Dermis lymphatic vessel endothelial cell (primary cell): Measurements from ENCODE around the gene GPD1. TPM values are rescaled to one million over a fixed set of nuclear protein-coding genes. Genes with fewer than 3 reads are reported as not detected.

Experiments used
- total RNA-seq: library from RNA; depleted of rRNA; stranded (reverse); fragments of >200 nt; gene quantifications from 2 replicates; pipeline ENCODE4 v1.2.1, GENCODE V29; 2014

Gene GPD1
- total RNA-seq: 0.22 TPM in 1 of 2 replicates, not detected in the other

DNA sequence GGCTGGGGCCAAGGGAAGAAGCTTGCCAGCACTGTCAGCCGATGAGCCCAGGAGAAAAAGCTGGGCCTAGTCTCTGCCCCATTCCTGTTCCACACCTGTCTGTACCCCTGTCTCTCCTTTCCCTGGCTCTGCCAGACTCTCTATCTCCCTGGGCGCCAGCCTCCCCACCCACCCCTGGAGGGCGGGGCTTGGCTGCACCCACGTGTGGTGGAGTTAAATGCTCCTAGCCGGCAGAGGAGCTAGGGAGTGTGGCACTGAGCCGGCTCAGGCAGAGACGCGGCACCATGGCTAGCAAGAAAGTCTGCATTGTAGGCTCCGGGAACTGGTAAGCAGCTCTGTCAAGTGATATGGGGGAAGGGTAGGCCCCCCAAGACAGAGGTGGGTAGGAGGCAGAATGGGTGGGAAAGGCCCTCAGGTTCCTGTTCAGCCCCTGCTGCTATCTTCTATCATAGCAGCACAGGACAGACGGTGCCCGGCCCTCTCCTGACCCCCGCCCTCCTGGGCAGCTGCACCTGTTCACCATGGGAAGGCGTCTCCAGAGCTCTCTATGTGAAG, at the start of gene GPD1:
TSS of gene GPD1 (plus strand) at position 242 of the 555 bp plus-strand sequence. CDS start at position 285, 43 bp downstream.

DNA sequence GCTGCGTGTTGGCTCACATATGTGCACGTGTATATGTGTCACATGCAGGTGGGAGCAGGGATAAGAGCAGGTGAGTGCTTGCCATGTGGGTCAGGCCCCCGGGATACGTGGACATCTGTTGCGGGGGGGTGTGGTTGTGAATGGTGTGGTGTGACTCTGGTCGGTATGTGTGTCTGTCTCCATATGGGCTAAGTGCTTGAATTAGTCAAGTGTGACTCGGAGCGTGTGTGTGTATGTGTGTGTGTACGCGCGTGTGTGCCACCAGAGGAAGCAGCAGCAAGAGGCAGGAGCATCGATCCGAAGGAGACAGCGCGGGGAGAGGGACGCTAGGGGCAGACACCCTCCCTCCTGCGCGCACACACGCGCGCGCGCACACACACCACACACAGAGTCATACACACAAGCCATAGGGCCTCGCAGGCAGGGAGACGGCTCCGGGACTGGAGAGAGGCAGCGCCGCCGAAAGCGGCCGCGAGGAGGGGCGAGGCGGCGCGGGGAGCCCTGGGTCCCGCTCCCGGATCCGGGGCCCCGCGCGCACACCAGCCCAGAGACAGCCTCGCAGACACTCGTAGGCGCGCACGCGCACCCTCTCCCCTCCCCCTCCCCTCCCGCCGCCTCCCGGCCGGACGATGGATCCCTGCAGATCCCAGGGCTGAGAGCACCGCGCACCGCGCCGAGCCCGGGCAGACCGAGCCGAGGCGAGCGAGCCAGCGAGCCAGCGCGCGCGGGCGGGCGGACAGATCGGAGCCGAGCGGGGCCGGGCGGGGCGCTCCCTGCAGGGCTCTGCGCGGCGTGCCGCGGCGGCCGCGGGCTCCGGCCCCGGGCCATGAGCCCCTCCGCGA, 46.6 kb upstream of the GPD1 start, which contains the start of gene ASIC1:
TSS of gene ASIC1 (plus strand) at position 597 of the 842 bp plus-strand sequence. CDS start 1,171 bp downstream, outside the sequence.

DNA sequence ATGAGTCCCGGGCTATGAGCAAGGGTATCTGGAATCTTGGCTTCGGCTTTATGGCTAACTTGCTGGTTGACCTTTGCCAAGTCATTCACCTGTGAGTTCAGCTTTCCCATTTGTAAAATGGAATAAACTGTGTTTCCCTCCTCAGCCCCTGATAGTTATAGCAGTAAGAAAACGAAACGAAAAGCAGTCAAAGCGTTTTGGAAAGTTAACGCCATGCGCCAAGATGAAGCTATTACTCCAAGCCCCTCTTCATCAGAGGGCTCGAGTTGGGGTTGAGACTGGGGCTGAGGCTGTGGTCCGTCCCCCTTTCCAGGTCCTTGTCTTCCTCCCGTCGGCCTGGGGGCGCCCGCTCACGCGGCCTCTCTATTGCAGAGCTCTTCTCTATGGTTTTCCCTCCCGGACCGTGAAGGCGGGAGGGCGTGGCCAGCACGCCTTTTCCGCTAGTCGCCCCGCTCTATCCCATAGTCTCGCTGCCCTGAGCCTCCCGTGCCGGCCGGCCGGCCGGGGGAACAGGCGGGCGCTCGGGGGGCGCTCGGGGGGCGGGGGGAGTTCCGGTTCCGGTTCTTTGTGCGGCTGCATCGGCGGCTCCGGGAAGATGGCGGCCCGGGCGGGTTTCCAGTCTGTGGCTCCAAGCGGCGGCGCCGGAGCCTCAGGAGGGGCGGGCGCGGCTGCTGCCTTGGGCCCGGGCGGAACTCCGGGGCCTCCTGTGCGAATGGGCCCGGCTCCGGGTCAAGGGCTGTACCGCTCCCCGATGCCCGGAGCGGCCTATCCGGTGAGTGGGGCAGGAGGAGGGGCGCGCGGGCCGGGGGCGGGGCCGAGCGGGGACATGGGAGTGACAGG, 18.8 kb upstream of the GPD1 start, which contains the start of gene SMARCD1:
TSS of gene SMARCD1 (plus strand) at position 568 of the 840 bp plus-strand sequence. CDS start at position 596, 28 bp downstream.

DNA sequence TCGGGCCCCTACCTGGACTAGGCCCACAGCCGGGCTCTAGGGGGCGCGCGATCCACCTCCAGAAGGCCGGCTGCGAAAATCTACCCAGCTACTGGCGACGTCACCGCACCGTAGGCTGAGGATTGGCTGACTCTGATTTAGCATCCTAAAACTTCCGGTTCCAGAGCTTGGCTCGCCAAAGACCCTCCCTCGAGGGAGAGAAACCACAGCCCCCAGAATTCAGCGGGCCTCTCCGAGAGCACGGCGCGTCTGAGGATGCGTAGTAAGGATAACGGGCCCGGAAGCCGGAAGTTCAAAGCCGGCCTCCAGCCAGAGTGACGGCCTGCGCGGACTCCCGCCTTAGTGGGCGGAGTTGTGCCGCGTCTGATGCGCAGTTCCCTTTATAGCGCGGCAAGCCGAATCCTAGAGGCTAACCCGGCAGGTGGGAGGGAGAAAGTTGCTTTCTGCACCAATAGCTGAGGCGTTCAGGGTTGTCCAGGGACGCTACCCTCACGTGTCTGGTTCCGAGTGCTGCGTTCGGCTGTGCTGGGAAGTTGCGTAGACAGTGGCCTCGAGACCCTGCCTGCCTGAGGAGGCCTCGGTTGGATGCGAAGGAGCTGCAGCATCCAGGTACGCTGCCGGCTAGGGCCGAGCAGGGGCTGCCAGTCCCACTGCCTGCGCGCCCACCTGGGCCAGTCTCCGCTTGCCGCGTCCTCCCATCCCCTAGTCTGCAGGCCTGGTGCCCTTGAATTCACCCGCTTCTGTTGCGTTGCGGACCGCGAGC, 8.1 kb downstream of the GPD1 start, which contains the start of gene COX14:
TSS of gene COX14 (plus strand) at position 544 of the 763 bp plus-strand sequence. CDS start 7,808 bp downstream, outside the sequence.

Other genes with a start within 250 kb of the GPD1 start
- gene FAIM2, start 200.1 kb upstream of the GPD1 start, total RNA-seq: not detected in 2 replicates
- gene AQP2, start 153.3 kb upstream of the GPD1 start, total RNA-seq: not detected in 2 replicates
- not detected in 2 replicates for gene AQP5, start 142.1 kb upstream of the GPD1 start, total RNA-seq
- not detected in 2 replicates for gene AQP6, start 131.1 kb upstream of the GPD1 start, total RNA-seq
- gene RACGAP1, start 78.5 kb upstream of the GPD1 start, total RNA-seq: 8.8 and 10.8 TPM in 2 replicates
- gene ASIC1, start 46.4 kb upstream of the GPD1 start, total RNA-seq: under 0.01 TPM in 2 replicates
- 48.2 and 49.4 TPM in 2 replicates for gene SMARCD1, start 18.7 kb upstream of the GPD1 start, total RNA-seq
- 38.6 and 63.2 TPM in 2 replicates for gene COX14, start 8.2 kb downstream of the GPD1 start, total RNA-seq
- 25.9 and 27.5 TPM in 2 replicates for gene CERS5, start 63.4 kb downstream of the GPD1 start, total RNA-seq
- 21.6 and 22.9 TPM in 2 replicates for gene LIMA1, start 179.5 kb downstream of the GPD1 start, total RNA-seq